PC-3 (cell line): ENCODE data around the gene IFNW1.

Experiments
- EZH2 ChIP-seq: fragments of 300-600 bp; sonication (generic); IDR thresholded peaks from one replicate; pipeline ENCODE4 v1.6.1; 2017; ENCODE audit warnings: antibody characterized with exemption, mild to moderate bottlenecking, low read length; ENCODE audit not compliant: unreplicated experiment
- TF ChIP-seq, protein P1 (sequence below): fragments of 300-600 bp; sonication (generic); conservative IDR thresholded peaks from 2 replicates; pipeline ENCODE4 v1.5.1; 2017; ENCODE audit warnings: antibody characterized with exemption, low read depth, mild to moderate bottlenecking, low read length

GRCh38 chr9:21165516-21165915 is 23.9 kb upstream of the IFNW1 start:
- TF ChIP-seq, protein P1, sequence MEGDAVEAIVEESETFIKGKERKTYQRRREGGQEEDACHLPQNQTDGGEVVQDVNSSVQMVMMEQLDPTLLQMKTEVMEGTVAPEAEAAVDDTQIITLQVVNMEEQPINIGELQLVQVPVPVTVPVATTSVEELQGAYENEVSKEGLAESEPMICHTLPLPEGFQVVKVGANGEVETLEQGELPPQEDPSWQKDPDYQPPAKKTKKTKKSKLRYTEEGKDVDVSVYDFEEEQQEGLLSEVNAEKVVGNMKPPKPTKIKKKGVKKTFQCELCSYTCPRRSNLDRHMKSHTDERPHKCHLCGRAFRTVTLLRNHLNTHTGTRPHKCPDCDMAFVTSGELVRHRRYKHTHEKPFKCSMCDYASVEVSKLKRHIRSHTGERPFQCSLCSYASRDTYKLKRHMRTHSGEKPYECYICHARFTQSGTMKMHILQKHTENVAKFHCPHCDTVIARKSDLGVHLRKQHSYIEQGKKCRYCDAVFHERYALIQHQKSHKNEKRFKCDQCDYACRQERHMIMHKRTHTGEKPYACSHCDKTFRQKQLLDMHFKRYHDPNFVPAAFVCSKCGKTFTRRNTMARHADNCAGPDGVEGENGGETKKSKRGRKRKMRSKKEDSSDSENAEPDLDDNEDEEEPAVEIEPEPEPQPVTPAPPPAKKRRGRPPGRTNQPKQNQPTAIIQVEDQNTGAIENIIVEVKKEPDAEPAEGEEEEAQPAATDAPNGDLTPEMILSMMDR, result no peak
- no peak for TF ChIP-seq EZH2
